Effector memory CD8-positive, alpha-beta T cell (primary cell): ENCODE data around the gene ZDHHC13.
A peak's percentile ranks its signal among the peaks of the same experiment; 100 is the strongest.
"Not testable (repeated sequence)": the region's sequence is repeated elsewhere in the genome, so short reads cannot be mapped to it uniquely, and the experiment has no call there.

Source experiments
- ATAC-seq: fragments of 150-1000 bp; cut with Tn5 transposase; replicated peaks from 2 replicates; pipeline ENCODE4 v1.10.0; 2021; ENCODE audit warnings: mild to moderate bottlenecking, moderate library complexity
- DNase-seq, 3 experiments: peaks; one replicate each; pipeline ENCODE4 v3.0.0; 2021
- H3K27ac Mint-ChIP-seq, 2 donors: one replicate each; pipeline ENCODE4 v1.8.0; 2022; ENCODE audit warnings: mild to moderate bottlenecking in 2 of 2, mixed read lengths in 2 of 2, moderate library complexity in 2 of 2
- H3K27me3 Mint-ChIP-seq, 2 donors: one replicate each; pipeline ENCODE4 v1.8.0; 2022; ENCODE audit warnings: mixed read lengths in 2 of 2
- H3K36me3 Mint-ChIP-seq: one replicate; pipeline ENCODE4 v1.8.0; 2022; ENCODE audit warnings: mild to moderate bottlenecking, moderate library complexity, mixed read lengths; ENCODE audit not compliant: insufficient read depth
- H3K4me1 Mint-ChIP-seq, 2 donors: one replicate each; pipeline ENCODE4 v1.8.0; 2022; ENCODE audit warnings: low read depth in 2 of 2, mixed read lengths in 2 of 2
- H3K4me3 Mint-ChIP-seq, 2 donors: one replicate each; pipeline ENCODE4 v1.8.0; 2022; ENCODE audit warnings: mild to moderate bottlenecking in 2 of 2, mixed read lengths in 2 of 2, moderate library complexity in 2 of 2
- H3K9me3 Mint-ChIP-seq, 2 donors: one replicate each; pipeline ENCODE4 v1.8.0; 2022; ENCODE audit warnings: mixed read lengths in 2 of 2

ZDHHC13 gene

GRCh38 chr11:19110295-19110694 lies 6.7 kb upstream of the ZDHHC13 start:
- Mint-ChIP-seq H3K27ac (no peak overlapping the region), H3K36me3 (peaks cover 4% of the 10 kb centered on the region), H3K27me3 (peaks cover 10 to 33% of the 10 kb centered on the region in 2 donors), H3K4me3 (no peak overlapping the region), H3K4me1 (no peaks in the 10 kb centered on the region), H3K9me3 (no peaks in the 10 kb centered on the region)
- no peak for ATAC-seq
- no peak for DNase-seq

GRCh38 chr11:19111809-19112208 lies 5.2 kb upstream of the ZDHHC13 start:
- no peak for DNase-seq
- Mint-ChIP-seq H3K4me3 (no peak overlapping the region), H3K27me3 (peaks cover 10 to 23% of the 10 kb centered on the region in 2 donors), H3K27ac (peak overlapping the region in 1 of 2 donors; percentile 6), H3K36me3 (peaks cover 4% of the 10 kb centered on the region), H3K9me3 (no peaks in the 10 kb centered on the region), H3K4me1 (peaks cover under 1 to 5% of the 10 kb centered on the region in 2 donors)
- no peak for ATAC-seq

- no peak for ATAC-seq
- H3K4me1 Mint-ChIP-seq, result peaks cover 32 to 44% of the 10 kb centered on the region in 2 donors
- DNase-seq, result no peak
- peak overlapping the region; percentile 91 to 96 for H3K4me3 Mint-ChIP-seq
- H3K9me3 Mint-ChIP-seq, result no peaks in the 10 kb centered on the region
- H3K27me3 Mint-ChIP-seq, result no peaks in the 10 kb centered on the region
- H3K36me3 Mint-ChIP-seq, result peaks cover 9% of the 10 kb centered on the region
- H3K27ac Mint-ChIP-seq, result peak overlapping the region; percentile 94 to 97
These were observed 545 bp upstream of the ZDHHC13 start for GRCh38 chr11:19116276-19116970.

- ATAC-seq (no peak), DNase-seq (no peak)
- Mint-ChIP-seq H3K27ac (peak overlapping the region; percentile 94 to 97), H3K27me3 (no peaks in the 10 kb centered on the region), H3K4me1 (peaks cover 38 to 51% of the 10 kb centered on the region in 2 donors), H3K36me3 (peaks cover 9% of the 10 kb centered on the region), H3K9me3 (no peaks in the 10 kb centered on the region), H3K4me3 (peak overlapping the region; percentile 91 to 96)
These were observed 761 bp downstream of the ZDHHC13 start for GRCh38 chr11:19117760-19118097.

GRCh38 chr11:19121646-19122045 lies 4.7 kb downstream of the ZDHHC13 start:
- DNase-seq (no peak), ATAC-seq (no peak)
- H3K9me3 Mint-ChIP-seq, result no peaks in the 10 kb centered on the region
- no peaks in the 10 kb centered on the region for H3K27me3 Mint-ChIP-seq
- H3K36me3 Mint-ChIP-seq, result peaks cover 8% of the 10 kb centered on the region
- peaks cover 40 to 61% of the 10 kb centered on the region in 2 donors for H3K4me1 Mint-ChIP-seq
- H3K27ac Mint-ChIP-seq, result no peak overlapping the region
- H3K4me3 Mint-ChIP-seq, result no peak overlapping the region

GRCh38 chr11:19122960-19123615 lies 6.1 kb downstream of the ZDHHC13 start:
- Mint-ChIP-seq H3K4me3 (no peak overlapping the region), H3K9me3 (no peaks in the 10 kb centered on the region), H3K4me1 (peaks cover 40 to 62% of the 10 kb centered on the region in 2 donors), H3K36me3 (peaks cover 2% of the 10 kb centered on the region), H3K27me3 (no peaks in the 10 kb centered on the region), H3K27ac (peak overlapping the region in 1 of 2 donors; percentile 9)
- DNase-seq (no peak), ATAC-seq (no peak)

- not testable (repeated sequence) for ATAC-seq, DNase-seq, H3K36me3 Mint-ChIP-seq, H3K4me3 Mint-ChIP-seq, H3K27me3 Mint-ChIP-seq, H3K27ac Mint-ChIP-seq, H3K9me3 Mint-ChIP-seq
- H3K4me1 Mint-ChIP-seq, result peaks cover 13 to 31% of the 10 kb centered on the region in 2 donors
These were observed 9.8 kb downstream of the ZDHHC13 start for GRCh38 chr11:19126562-19127325.

GRCh38 chr11:19134004-19134403 lies 17.0 kb downstream of the ZDHHC13 start:
- DNase-seq (no peak), ATAC-seq (no peak)
- Mint-ChIP-seq H3K36me3 (peaks cover 4% of the 10 kb centered on the region), H3K4me3 (no peak overlapping the region), H3K27me3 (no peaks in the 10 kb centered on the region), H3K27ac (no peak overlapping the region), H3K9me3 (peaks cover 0 to 18% of the 10 kb centered on the region in 2 donors), H3K4me1 (peaks cover 4 to 5% of the 10 kb centered on the region in 2 donors)

GRCh38 chr11:19136884-19137283 lies 19.9 kb downstream of the ZDHHC13 start:
- H3K36me3 Mint-ChIP-seq, ATAC-seq, H3K4me3 Mint-ChIP-seq, DNase-seq, H3K9me3 Mint-ChIP-seq, H3K27me3 Mint-ChIP-seq, H3K4me1 Mint-ChIP-seq, H3K27ac Mint-ChIP-seq: not testable (repeated sequence)

- peaks cover 16% of the 10 kb centered on the region for H3K36me3 Mint-ChIP-seq
- no peak for ATAC-seq
These were observed 28.4 kb downstream of the ZDHHC13 start for GRCh38 chr11:19145319-19145718.

GRCh38 chr11:19156892-19157291 lies 39.9 kb downstream of the ZDHHC13 start:
- Mint-ChIP-seq H3K9me3 (no peaks in the 10 kb centered on the region), H3K27ac (peak overlapping the region in 1 of 2 donors; percentile 4), H3K4me3 (no peak overlapping the region), H3K27me3 (no peaks in the 10 kb centered on the region), H3K4me1 (peaks cover 0 to 4% of the 10 kb centered on the region in 2 donors), H3K36me3 (peaks cover 43% of the 10 kb centered on the region)
- DNase-seq, result no peak
- no peak for ATAC-seq

More at GRCh38 chr11:19145319-19145718, 28.4 kb downstream of the ZDHHC13 start:
- Mint-ChIP-seq H3K4me3 (no peak overlapping the region), H3K27me3 (no peaks in the 10 kb centered on the region), H3K27ac (peak overlapping the region in 1 of 2 donors; percentile 6), H3K4me1 (no peaks in the 10 kb centered on the region), H3K9me3 (no peaks in the 10 kb centered on the region)
- no peak for DNase-seq

- ATAC-seq, result no peak
- Mint-ChIP-seq H3K4me3 (no peak overlapping the region), H3K36me3 (peaks cover 29% of the 10 kb centered on the region), H3K27me3 (no peaks in the 10 kb centered on the region), H3K27ac (no peak overlapping the region), H3K9me3 (no peaks in the 10 kb centered on the region), H3K4me1 (peaks cover 0 to 5% of the 10 kb centered on the region in 2 donors)
- no peak for DNase-seq
These were observed 43.9 kb downstream of the ZDHHC13 start for GRCh38 chr11:19160847-19161246.

- Mint-ChIP-seq H3K27ac (no peak overlapping the region), H3K36me3 (peaks cover 29% of the 10 kb centered on the region), H3K4me3 (no peak overlapping the region), H3K27me3 (no peaks in the 10 kb centered on the region), H3K9me3 (no peaks in the 10 kb centered on the region), H3K4me1 (peaks cover 0 to 5% of the 10 kb centered on the region in 2 donors)
- DNase-seq (no peak), ATAC-seq (no peak)
These were observed 44.7 kb downstream of the ZDHHC13 start for GRCh38 chr11:19161651-19162050.
